HepG2 (cell line): ENCODE data around the gene STXBP4. TPM values are rescaled to one million over a fixed set of nuclear protein-coding genes. Genes with fewer than 3 reads are reported as not detected.

Experiments used
- ATAC-seq: fragments of 200-7000 bp; cut with Tn5 transposase; 3 replicates; pipeline ENCODE4 v1.9.1; 2020; ENCODE audit warnings: mild to moderate bottlenecking, moderate library complexity
- BruUV-seq: library from RNA; stranded (reverse); fragments of 400-500 nt; replicated peaks from 2 replicates; lab custom pipeline; 2021; lab: Mats Ljungman, UMichigan
- CTCF ChIA-PET: fragments of 300-600 bp; formaldehyde crosslinking; extraction: SDS; loops from one replicate; lab custom pipeline; 2021; ENCODE audit warnings: low total read pairs, inconsistent platforms, low intra/inter-chr PET ratio; lab: Yijun Ruan, JAX
- POLR2A ChIA-PET: fragments of 350-600 bp; sonication (Branson Sonifier 250); formaldehyde crosslinking; loops from one replicate; lab custom pipeline; 2020; ENCODE audit warnings: antibody characterized with exemption, inconsistent platforms; lab: Yijun Ruan, JAX
- DNase-seq: peaks from one replicate; pipeline ENCODE4 v3.0.0-alpha.2; 2015; ENCODE audit warnings: low spot score
- FAIRE-seq: peaks from 3 replicates; lab custom pipeline; 2011; peaks lifted over from hg19 to GRCh38; lab: Jason Lieb, UNC
- H2AFZ ChIP-seq: one replicate; pipeline ENCODE4 v1.6.1; 2011; ENCODE audit warnings: low read length, inconsistent platforms
- H3K27ac ChIP-seq: fragments of 300-600 bp; 3 replicates; pipeline ENCODE4 v1.8.0; 2011; ENCODE audit warnings: mixed run types, mild to moderate bottlenecking, mixed read lengths, low read length, inconsistent platforms; ENCODE audit not compliant: insufficient read depth; ENCODE audit errors: extremely low read length
- H3K27me3 ChIP-seq, 2 experiments: fragments of 200-600 bp in 1 of 2; 2 replicates in 1 of 2; 3 replicates in 1 of 2; pipeline versions ENCODE4 v1.6.0 to v1.8.0; 2011; ENCODE audit warnings: low read length in 2 of 2, mild to moderate bottlenecking in 2 of 2, moderate library complexity in 2 of 2, inconsistent platforms in 1 of 2; ENCODE audit not compliant: insufficient read depth in 2 of 2, control insufficient read depth in 1 of 2
- H3K36me3 ChIP-seq, 2 experiments: fragments of 200-600 bp in 1 of 2; replicated peaks in 1 of 2; 2 replicates in 1 of 2; 3 replicates in 1 of 2; pipeline versions ENCODE4 v1.5.1 to v1.8.0; 2011; ENCODE audit warnings: low read length in 2 of 2, inconsistent platforms in 1 of 2; ENCODE audit not compliant: insufficient read depth in 2 of 2, control insufficient read depth in 1 of 2
- H3K4me1 ChIP-seq: 2 replicates; pipeline ENCODE4 v1.5.1; 2012; ENCODE audit warnings: low read length, inconsistent platforms; ENCODE audit not compliant: insufficient read depth
- H3K4me2 ChIP-seq: 2 replicates; pipeline ENCODE4 v1.6.0; 2011; ENCODE audit warnings: low read depth, low read length, inconsistent platforms
- H3K4me3 ChIP-seq, 3 experiments: fragments of 200-600 bp in 1 of 3; sonication (generic), shearing (Covaris generic) in 1 of 3; replicated peaks in 1 of 3; 2 replicates each; pipeline ENCODE4 v1.5.1; 2011 to 2016; ENCODE audit warnings: low read length in 3 of 3, inconsistent platforms in 2 of 3, low read depth in 2 of 3, mild to moderate bottlenecking in 2 of 3, control low read depth in 1 of 3, mixed read lengths in 1 of 3; ENCODE audit not compliant: insufficient read depth in 1 of 3
- H3K79me2 ChIP-seq: one replicate; pipeline ENCODE4 v1.6.1; 2011; ENCODE audit warnings: low read length, inconsistent platforms; ENCODE audit not compliant: insufficient read depth
- H3K9ac ChIP-seq: 2 replicates; pipeline ENCODE4 v1.6.0; 2011; ENCODE audit warnings: mild to moderate bottlenecking, low read depth, low read length, inconsistent platforms; ENCODE audit not compliant: insufficient read depth
- H3K9me3 ChIP-seq: 2 replicates; pipeline ENCODE4 v1.5.1; 2012; ENCODE audit warnings: mild to moderate bottlenecking, low read length
- H4K20me1 ChIP-seq: 2 replicates; pipeline ENCODE4 v1.6.0; 2011; ENCODE audit warnings: inconsistent platforms, mild to moderate bottlenecking, low read length, moderate library complexity; ENCODE audit not compliant: insufficient read depth
- BCL3 ChIP-seq: sonication (generic); formaldehyde crosslinking; IDR thresholded peaks from 2 replicates; pipeline ENCODE4 v1.5.1; 2020; ENCODE audit warnings: mild to moderate bottlenecking, missing genetic modification reagents, moderate library complexity
- BRD4 ChIP-seq: sonication (generic); formaldehyde crosslinking; IDR thresholded peaks from 2 replicates; pipeline ENCODE4 v1.4.0; 2020; ENCODE audit warnings: missing genetic modification reagents
- DMTF1 ChIP-seq: sonication (generic); formaldehyde crosslinking; IDR thresholded peaks from 2 replicates; pipeline ENCODE4 v1.4.0; 2020; ENCODE audit warnings: mild to moderate bottlenecking, missing genetic modification reagents
- FOXO1 ChIP-seq: sonication (generic); formaldehyde crosslinking; IDR thresholded peaks from 2 replicates; pipeline ENCODE4 v1.4.0; 2020; ENCODE audit warnings: missing genetic modification reagents
- HES4 ChIP-seq: sonication (generic); formaldehyde crosslinking; IDR thresholded peaks from 2 replicates; pipeline ENCODE4 v1.9.0; 2021; ENCODE audit warnings: mild to moderate bottlenecking, missing genetic modification reagents, borderline replicate concordance
- NPAS2 ChIP-seq: sonication (generic); formaldehyde crosslinking; IDR thresholded peaks from 2 replicates; pipeline ENCODE4 v1.8.0; 2022; ENCODE audit warnings: mild to moderate bottlenecking, missing genetic modification reagents, borderline replicate concordance
- PHF21A ChIP-seq: sonication (generic); formaldehyde crosslinking; IDR thresholded peaks from 2 replicates; pipeline ENCODE4 v1.5.0; 2020; ENCODE audit warnings: mild to moderate bottlenecking, missing genetic modification reagents
- PTBP1 ChIP-seq: fragments of 200-400 bp; formaldehyde crosslinking; IDR thresholded peaks from 2 replicates; pipeline ENCODE4 v1.6.1; 2018; ENCODE audit warnings: low read length, low read depth; ENCODE audit not compliant: poor library complexity, severe bottlenecking
- RAD21 ChIP-seq: fragments of 450-650 bp; formaldehyde crosslinking; IDR thresholded peaks from 2 replicates; pipeline ENCODE4 v1.5.0; 2020; ENCODE audit warnings: mild to moderate bottlenecking
- SNRNP70 ChIP-seq: fragments of 200-400 bp; formaldehyde crosslinking; IDR thresholded peaks from 2 replicates; pipeline ENCODE4 v1.6.1; 2017; ENCODE audit warnings: mild to moderate bottlenecking, low read depth, low read length, moderate library complexity
- ZNF121 ChIP-seq: sonication (generic); formaldehyde crosslinking; IDR thresholded peaks from 2 replicates; pipeline ENCODE4 v1.5.0; 2020; ENCODE audit warnings: mild to moderate bottlenecking, missing genetic modification reagents
- ZNF280D ChIP-seq: sonication (generic); formaldehyde crosslinking; IDR thresholded peaks from 2 replicates; pipeline ENCODE4 v1.5.1; 2020; ENCODE audit warnings: mild to moderate bottlenecking, missing genetic modification reagents
- ZNF30 ChIP-seq: sonication (generic); formaldehyde crosslinking; IDR thresholded peaks from 2 replicates; pipeline ENCODE4 v1.5.0; 2020; ENCODE audit warnings: mild to moderate bottlenecking, missing genetic modification reagents
- ZNF430 ChIP-seq: sonication (generic); formaldehyde crosslinking; IDR thresholded peaks from 2 replicates; pipeline ENCODE4 v1.9.0; 2021; ENCODE audit warnings: mild to moderate bottlenecking, missing genetic modification reagents
- ZNF615 ChIP-seq: sonication (generic); formaldehyde crosslinking; IDR thresholded peaks from 2 replicates; pipeline ENCODE4 v1.5.0; 2020; ENCODE audit warnings: mild to moderate bottlenecking, missing genetic modification reagents, borderline replicate concordance
- ZNF737 ChIP-seq: sonication (generic); formaldehyde crosslinking; IDR thresholded peaks from 2 replicates; pipeline ENCODE4 v1.5.0; 2020; ENCODE audit warnings: missing genetic modification reagents, mild to moderate bottlenecking, borderline replicate concordance
- ZNF766 ChIP-seq: sonication (generic); formaldehyde crosslinking; IDR thresholded peaks from 2 replicates; pipeline ENCODE4 v1.5.0; 2020; ENCODE audit warnings: missing genetic modification reagents, borderline replicate concordance
- WGBS: methylation state at CpG from one replicate; pipeline ENCODE4 v1.1.6; 2017; ENCODE audit warnings: low lambda C conversion rate; 5-methylcytosine and 5-hydroxymethylcytosine counted together
- in situ Hi-C: cut with HindIII; loops from 2 replicates; pipeline ENCODE4 v1.10.0; 2017; ENCODE audit warnings: low pct_unique_long_range_greater_than_20kb; ENCODE audit not compliant: extremely low pct_ligation_motif_present
- intact Hi-C: fragments of 100-400 bp; cut with micrococcal nuclease; formaldehyde crosslinking; loops from one replicate; pipeline ENCODE4 v1.10.0; 2022; ENCODE audit not compliant: unreplicated experiment
- polyA plus RNA-seq, 8 experiments: library from polyadenylated mRNA; depleted of rRNA in 3 of 8; stranded (reverse) in 7 of 8; unstranded in 1 of 8; fragments of >200 nt; fragmentation: Illumina TruSeq in 4 of 8; extraction: Trizol in 4 of 8; gene quantifications; 2 replicates each; pipeline versions ENCODE4 v1.2.1 to v1.2.3, GENCODE V29; 2011 to 2016; ENCODE audit warnings: low read depth in 4 of 8, missing spikeins in 1 of 8, mixed read lengths in 1 of 8; ENCODE audit not compliant: insufficient read depth in 1 of 8
- total RNA-seq, 5 experiments: library from RNA; depleted of rRNA; stranded (reverse); fragments of >200 nt; fragmentation: Illumina TruSeq; extraction: Trizol; gene quantifications; 2 replicates each; pipeline ENCODE4 v1.2.3, GENCODE V29; 2016; ENCODE audit warnings: low read depth in 1 of 5

The STXBP4 gene
- total and polyA plus RNA-seq, 2 of the 13 experiments (the other 11 are each of a cell fraction or from before 2014, with no cell fraction given), result 8.5 to 36.1 TPM

- Histone ChIP-seq H3K9me3 (no peaks in the 10 kb centered on the region), H2AFZ (no peak overlapping the region), H3K36me3 (peaks cover 4 to 26% of the 10 kb centered on the region in 2 experiments), H3K4me1 (no peaks in the 10 kb centered on the region), H3K9ac (no peak overlapping the region), H3K79me2 (no peaks in the 10 kb centered on the region), H3K27ac (no peak overlapping the region), H4K20me1 (no peaks in the 10 kb centered on the region), H3K4me3 (no peak overlapping the region), H3K4me2 (no peak overlapping the region), H3K27me3 (no peaks in the 10 kb centered on the region)
- FAIRE-seq, result no peak
- TF ChIP-seq ZNF737 (CRISPR knock-in tag), result no peak
- no peak for TF ChIP-seq PTBP1
- TF ChIP-seq ZNF30 (CRISPR knock-in tag), result no peak
- no peak for TF ChIP-seq FOXO1
- no peak for TF ChIP-seq BCL3 (CRISPR knock-in tag)
- no peak for TF ChIP-seq RAD21 (CRISPR knock-in tag)
- TF ChIP-seq PHF21A, result no peak
- TF ChIP-seq NPAS2, result no peak
- no peak for TF ChIP-seq ZNF430
- no peak for TF ChIP-seq ZNF121
- no peak for TF ChIP-seq ZNF766 (CRISPR knock-in tag)
- no peak for TF ChIP-seq SNRNP70
- TF ChIP-seq ZNF280D (CRISPR knock-in tag), result no peak
- no peak for TF ChIP-seq DMTF1 (CRISPR knock-in tag)
- no peak for TF ChIP-seq ZNF615 (CRISPR knock-in tag)
- TF ChIP-seq BRD4 (CRISPR knock-in tag), result no peak
- TF ChIP-seq HES4 (CRISPR knock-in tag), result no peak
- 95% methylated on average over 1 of the region's 1 CpG for WGBS
- ATAC-seq, result no peak
- intact Hi-C loops, result no loop called here
- CTCF ChIA-PET, result no interaction called here
- DNase-seq, result no peak
- no TSS peak for BruUV-seq
- POLR2A ChIA-PET, result no interaction called here
- in situ Hi-C loops, result no loop called here
Measured at GRCh38 chr17:55081559-55081958, 113.0 kb downstream of the STXBP4 start.
